ENCODE data around the gene CYB5A. TPM values are rescaled to one million over a fixed set of nuclear protein-coding genes. Genes with fewer than 3 reads are reported as not detected.

CYB5A gene
- total RNA-seq, 1 donor from 2014 or later, result 53.2 TPM

- H3K36me3 ChIP-seq (ENCODE audit: control insufficient read depth, insufficient read depth, low read length), result no peaks in the 10 kb centered on the region
- H3K27me3 ChIP-seq (ENCODE audit: control insufficient read depth, insufficient read depth, low read length), result no peaks in the 10 kb centered on the region
- H3K4me3 ChIP-seq (ENCODE audit: low read depth, low read length), result peak overlapping the region; percentile 88
- TF ChIP-seq, protein P1, sequence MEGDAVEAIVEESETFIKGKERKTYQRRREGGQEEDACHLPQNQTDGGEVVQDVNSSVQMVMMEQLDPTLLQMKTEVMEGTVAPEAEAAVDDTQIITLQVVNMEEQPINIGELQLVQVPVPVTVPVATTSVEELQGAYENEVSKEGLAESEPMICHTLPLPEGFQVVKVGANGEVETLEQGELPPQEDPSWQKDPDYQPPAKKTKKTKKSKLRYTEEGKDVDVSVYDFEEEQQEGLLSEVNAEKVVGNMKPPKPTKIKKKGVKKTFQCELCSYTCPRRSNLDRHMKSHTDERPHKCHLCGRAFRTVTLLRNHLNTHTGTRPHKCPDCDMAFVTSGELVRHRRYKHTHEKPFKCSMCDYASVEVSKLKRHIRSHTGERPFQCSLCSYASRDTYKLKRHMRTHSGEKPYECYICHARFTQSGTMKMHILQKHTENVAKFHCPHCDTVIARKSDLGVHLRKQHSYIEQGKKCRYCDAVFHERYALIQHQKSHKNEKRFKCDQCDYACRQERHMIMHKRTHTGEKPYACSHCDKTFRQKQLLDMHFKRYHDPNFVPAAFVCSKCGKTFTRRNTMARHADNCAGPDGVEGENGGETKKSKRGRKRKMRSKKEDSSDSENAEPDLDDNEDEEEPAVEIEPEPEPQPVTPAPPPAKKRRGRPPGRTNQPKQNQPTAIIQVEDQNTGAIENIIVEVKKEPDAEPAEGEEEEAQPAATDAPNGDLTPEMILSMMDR (IDR thresholded peaks at IDR 0.05; ENCODE audit: insufficient read depth, low read length, severe bottlenecking), result no peak
- FAIRE-seq (no peak), DNase-seq (ENCODE audit: low read depth) (no peak)
Measured at GRCh38 chr18:74292541-74292858, 737 bp upstream of the CYB5A start.

DNA sequence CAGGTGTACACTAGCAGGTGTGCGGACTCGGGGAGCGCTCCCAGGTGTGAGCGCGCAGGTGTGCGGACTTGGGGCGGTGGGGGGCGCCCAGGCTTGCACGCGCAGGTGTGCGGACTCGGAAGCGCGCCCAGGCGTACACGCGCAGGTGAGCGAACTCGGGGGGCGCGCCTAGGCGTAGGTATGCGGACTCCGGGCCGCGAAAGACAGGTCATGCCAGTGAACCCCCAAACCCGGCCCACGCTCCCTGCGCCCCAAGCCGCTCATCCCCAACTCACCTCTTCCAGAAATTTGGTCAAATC, 342 bp downstream of the CYB5A start:
- FAIRE-seq (no peak), DNase-seq (ENCODE audit: low read depth) (no peak)
- H3K4me3 ChIP-seq (ENCODE audit: low read depth, low read length), result peak overlapping the region; percentile 88
- no peaks in the 10 kb centered on the region for H3K27me3 ChIP-seq (ENCODE audit: control insufficient read depth, insufficient read depth, low read length)
- TF ChIP-seq, protein P1 (IDR thresholded peaks at IDR 0.05; ENCODE audit: insufficient read depth, low read length, severe bottlenecking), result no peak
- H3K36me3 ChIP-seq (ENCODE audit: control insufficient read depth, insufficient read depth, low read length), result no peaks in the 10 kb centered on the region

- TF ChIP-seq, protein P1 (IDR thresholded peaks at IDR 0.05; ENCODE audit: insufficient read depth, low read length, severe bottlenecking), result peak; percentile 73
- no peaks in the 10 kb centered on the region for H3K27me3 ChIP-seq (ENCODE audit: control insufficient read depth, insufficient read depth, low read length)
- FAIRE-seq (no peak), DNase-seq (ENCODE audit: low read depth) (peak; percentile 54)
- no peaks in the 10 kb centered on the region for H3K36me3 ChIP-seq (ENCODE audit: control insufficient read depth, insufficient read depth, low read length)
- H3K4me3 ChIP-seq (ENCODE audit: low read depth, low read length), result peak overlapping the region; percentile 88
Measured at GRCh38 chr18:74290794-74291471, 830 bp downstream of the CYB5A start.

GRCh38 chr18:74290021-74290420, 1.7 kb downstream of the CYB5A start:
- Histone ChIP-seq H3K36me3 (ENCODE audit: control insufficient read depth, insufficient read depth, low read length) (no peaks in the 10 kb centered on the region), H3K27me3 (ENCODE audit: control insufficient read depth, insufficient read depth, low read length) (no peaks in the 10 kb centered on the region), H3K4me3 (ENCODE audit: low read depth, low read length) (no peak overlapping the region)
- no peak for FAIRE-seq
- DNase-seq (ENCODE audit: low read depth), result no peak
- TF ChIP-seq, protein P1 (IDR thresholded peaks at IDR 0.05; ENCODE audit: insufficient read depth, low read length, severe bottlenecking), result no peak

GRCh38 chr18:74289137-74289536, 2.6 kb downstream of the CYB5A start:
- Histone ChIP-seq H3K27me3 (ENCODE audit: control insufficient read depth, insufficient read depth, low read length) (no peaks in the 10 kb centered on the region), H3K36me3 (ENCODE audit: control insufficient read depth, insufficient read depth, low read length) (no peaks in the 10 kb centered on the region), H3K4me3 (ENCODE audit: low read depth, low read length) (no peak overlapping the region)
- DNase-seq (ENCODE audit: low read depth) (peak; percentile 26), FAIRE-seq (no peak)
- TF ChIP-seq, protein P1 (IDR thresholded peaks at IDR 0.05; ENCODE audit: insufficient read depth, low read length, severe bottlenecking), result no peak

DNA sequence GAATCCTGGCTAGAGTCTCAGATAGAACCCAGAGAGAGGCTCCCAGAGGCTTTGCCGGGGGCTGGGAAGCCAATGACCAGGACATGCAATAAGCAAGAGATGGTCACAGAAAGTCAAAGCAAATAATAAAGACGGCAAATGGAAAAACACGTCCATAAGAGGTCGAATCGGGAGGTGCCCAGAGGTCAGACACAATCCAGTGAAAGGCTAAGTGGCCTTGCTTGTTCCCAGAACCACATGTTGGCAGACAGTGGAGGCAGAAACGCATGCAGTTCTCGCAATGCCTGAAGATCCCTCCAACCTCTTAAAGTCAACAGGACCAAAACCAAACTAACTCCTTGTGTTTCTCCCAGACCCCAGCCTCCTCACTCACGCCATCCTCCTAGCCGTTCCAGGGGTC, 3.0 kb downstream of the CYB5A start:
- Histone ChIP-seq H3K27me3 (ENCODE audit: control insufficient read depth, insufficient read depth, low read length) (no peaks in the 10 kb centered on the region), H3K36me3 (ENCODE audit: control insufficient read depth, insufficient read depth, low read length) (no peaks in the 10 kb centered on the region), H3K4me3 (ENCODE audit: low read depth, low read length) (no peak overlapping the region)
- DNase-seq (ENCODE audit: low read depth), result no peak
- TF ChIP-seq, protein P1 (IDR thresholded peaks at IDR 0.05; ENCODE audit: insufficient read depth, low read length, severe bottlenecking), result no peak
- FAIRE-seq, result no peak
